ENCODE measurements around the gene TDO2.

TDO2 gene

GRCh38 chr4:155954939-155955338 is 51.4 kb downstream of the TDO2 start:
- DNase-seq = no peak

- no peak for DNase-seq
Measured at GRCh38 chr4:155956461-155956860, 53.0 kb downstream of the TDO2 start.

- DNase-seq = no peak
Measured at GRCh38 chr4:155959417-155959816, 55.9 kb downstream of the TDO2 start.

- no peak for DNase-seq
Measured at GRCh38 chr4:155960522-155960921, 57.0 kb downstream of the TDO2 start.

- no peak for DNase-seq
Measured at GRCh38 chr4:155961575-155961974, 58.1 kb downstream of the TDO2 start.

- no peak for DNase-seq
Measured at GRCh38 chr4:155962767-155963166, 59.3 kb downstream of the TDO2 start.

GRCh38 chr4:155964016-155964891 is 60.8 kb downstream of the TDO2 start:
- DNase-seq = no peak

GRCh38 chr4:155966171-155966570 is 62.7 kb downstream of the TDO2 start:
- no peak for DNase-seq

GRCh38 chr4:155966731-155967395 is 63.4 kb downstream of the TDO2 start:
- no peak for DNase-seq
